Karpas-422 (cell line): ENCODE results near the gene NXPE3. TPM values are rescaled to one million over a fixed set of nuclear protein-coding genes. Genes with fewer than 3 reads are reported as not detected.

Source experiments
- DNase-seq: peaks from one replicate; pipeline ENCODE4 v3.0.0-alpha.2; 2015
- H2AFZ ChIP-seq: fragments of 200-600 bp; sonication (generic); 2 replicates; pipeline ENCODE4 v1.6.1; 2014; ENCODE audit warnings: antibody characterized with exemption, low read length, mixed read lengths
- H3K27ac ChIP-seq: fragments of 200-600 bp; sonication (generic); 2 replicates; pipeline ENCODE4 v1.5.1; 2014; ENCODE audit warnings: mild to moderate bottlenecking, low read length, moderate library complexity
- H3K27me3 ChIP-seq: fragments of 200-600 bp; sonication (generic); 2 replicates; pipeline ENCODE4 v1.6.1; 2014; ENCODE audit warnings: low read length, mixed read lengths
- H3K36me3 ChIP-seq: fragments of 200-600 bp; sonication (generic); 2 replicates; pipeline ENCODE4 v1.6.1; 2014; ENCODE audit warnings: low read length, mixed read lengths; ENCODE audit not compliant: insufficient read depth
- H3K4me1 ChIP-seq: fragments of 200-600 bp; sonication (generic); 2 replicates; pipeline ENCODE4 v1.6.1; 2014; ENCODE audit warnings: mild to moderate bottlenecking, low read length, mixed read lengths
- H3K4me2 ChIP-seq: fragments of 200-600 bp; sonication (generic); 2 replicates; pipeline ENCODE4 v1.6.1; 2014; ENCODE audit warnings: low read length, low read depth, mild to moderate bottlenecking; ENCODE audit not compliant: poor library complexity, severe bottlenecking
- H3K4me3 ChIP-seq: fragments of 200-600 bp; sonication (generic); 2 replicates; pipeline ENCODE4 v1.5.1; 2014; ENCODE audit warnings: mild to moderate bottlenecking, antibody characterized with exemption, low read length, mixed read lengths
- H3K79me2 ChIP-seq: fragments of 200-600 bp; sonication (generic); 2 replicates; pipeline ENCODE4 v1.6.1; 2014; ENCODE audit warnings: mild to moderate bottlenecking, low read length, mixed read lengths
- H3K9ac ChIP-seq: fragments of 200-600 bp; sonication (generic); 2 replicates; pipeline ENCODE4 v1.6.0; 2014; ENCODE audit warnings: low read length
- H3K9me2 ChIP-seq: fragments of 200-600 bp; sonication (generic), shearing (Covaris generic); replicated peaks from 2 replicates; pipeline ENCODE4 v1.6.0; 2014; ENCODE audit warnings: mild to moderate bottlenecking, low read length, moderate library complexity; ENCODE audit not compliant: insufficient read depth
- H3K9me3 ChIP-seq: fragments of 300-700, 200-600 bp; sonication (generic); 2 replicates; pipeline ENCODE4 v1.6.1; 2014; ENCODE audit warnings: low read length, mixed read lengths
- H4K20me1 ChIP-seq: fragments of 200-600 bp; sonication (generic); 2 replicates; pipeline ENCODE4 v1.6.1; 2014; ENCODE audit warnings: mild to moderate bottlenecking, antibody characterized with exemption, low read length, low read depth; ENCODE audit not compliant: insufficient read depth
- total RNA-seq: library from RNA; depleted of rRNA; stranded (reverse); fragments of >200 nt; shearing (Covaris generic); gene quantifications from 2 replicates; pipeline ENCODE4 v1.2.3, GENCODE V29; 2014; ENCODE audit warnings: low replicate concordance

Gene NXPE3
- total RNA-seq, 1 experiment from 2014 or later, result 20.2 TPM

DNA sequence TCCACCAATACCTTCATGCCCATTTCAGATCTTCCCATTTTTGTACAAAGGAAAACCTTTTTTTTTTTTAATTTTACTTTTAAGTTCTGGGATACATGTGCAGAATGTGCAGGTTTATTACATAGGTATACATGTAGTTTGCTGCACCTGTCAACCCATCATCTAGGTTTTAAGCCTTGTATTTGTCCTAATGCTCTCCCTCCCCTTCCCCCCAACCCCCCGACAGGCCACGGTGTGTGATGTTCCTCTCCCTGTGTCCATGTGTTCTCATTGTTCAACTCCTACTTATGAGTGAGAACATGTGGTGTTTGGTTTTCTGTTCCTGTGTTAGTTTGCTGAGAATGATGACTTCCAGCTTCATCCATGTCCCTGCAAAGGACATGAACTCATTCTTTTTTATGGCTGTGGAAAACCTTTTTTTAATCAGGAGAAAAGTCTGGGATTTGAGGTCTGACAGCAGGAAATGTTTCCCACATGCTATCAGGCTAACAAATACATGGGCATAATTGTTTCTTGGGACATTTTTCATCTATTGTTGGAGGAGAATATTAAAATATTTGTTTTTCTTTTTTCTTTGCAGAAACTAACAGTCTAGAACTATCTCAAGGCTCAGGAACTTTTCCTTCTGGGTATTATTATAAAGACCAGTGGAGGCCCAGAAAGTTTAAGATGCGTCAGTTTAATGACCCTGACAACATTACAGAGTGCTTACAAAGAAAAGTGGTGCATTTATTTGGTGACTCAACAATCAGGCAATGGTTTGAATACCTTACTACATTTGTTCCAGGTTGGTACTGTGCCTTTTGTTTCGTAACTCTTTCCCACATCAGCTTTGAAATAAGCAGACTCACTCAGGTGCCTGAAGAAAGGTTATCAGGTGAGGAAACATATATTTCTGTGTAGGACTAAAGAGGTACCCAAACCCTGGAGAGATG, 37.5 kb downstream of the NXPE3 start:
- Histone ChIP-seq H3K27ac (no peak overlapping the region), H3K4me2 (no peak overlapping the region), H3K9me3 (no peaks in the 10 kb centered on the region), H2AFZ (no peak overlapping the region), H3K9me2 (no peaks in the 10 kb centered on the region), H3K27me3 (no peaks in the 10 kb centered on the region), H3K36me3 (peaks cover 10% of the 10 kb centered on the region; the same call in 1 of the 2 replicates), H3K9ac (no peak overlapping the region), H3K4me1 (no peaks in the 10 kb centered on the region), H3K79me2 (no peaks in the 10 kb centered on the region), H4K20me1 (no peaks in the 10 kb centered on the region), H3K4me3 (no peak overlapping the region)
- no peak for DNase-seq

DNA sequence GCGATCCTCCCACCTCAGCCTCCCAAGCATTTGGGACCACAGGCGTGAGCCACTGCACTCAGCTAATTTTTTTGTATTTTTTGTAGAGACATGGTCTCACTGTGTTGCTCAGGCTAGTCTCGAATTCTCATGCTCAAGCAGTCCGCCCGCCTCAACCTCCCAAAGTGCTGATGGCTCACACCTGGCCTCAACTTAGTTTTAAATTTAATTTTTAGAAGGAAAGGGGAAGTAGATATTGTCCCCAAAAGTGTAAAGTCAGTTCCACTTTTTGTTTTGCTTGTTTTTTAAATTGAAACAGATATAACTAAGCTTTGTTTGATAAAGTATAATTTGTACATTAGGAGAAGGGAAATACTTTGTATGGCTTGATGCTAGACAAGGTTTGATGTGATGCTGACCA, 39.0 kb downstream of the NXPE3 start:
- Histone ChIP-seq H2AFZ (no peak overlapping the region), H3K36me3 (peaks cover 16% of the 10 kb centered on the region; the same call in 1 of the 2 replicates), H3K9me2 (no peaks in the 10 kb centered on the region), H4K20me1 (no peaks in the 10 kb centered on the region), H3K9me3 (no peaks in the 10 kb centered on the region), H3K9ac (no peak overlapping the region), H3K27me3 (no peaks in the 10 kb centered on the region), H3K79me2 (no peaks in the 10 kb centered on the region), H3K4me3 (no peak overlapping the region), H3K4me2 (no peak overlapping the region), H3K27ac (no peak overlapping the region), H3K4me1 (no peaks in the 10 kb centered on the region)
- DNase-seq, result no peak

DNA sequence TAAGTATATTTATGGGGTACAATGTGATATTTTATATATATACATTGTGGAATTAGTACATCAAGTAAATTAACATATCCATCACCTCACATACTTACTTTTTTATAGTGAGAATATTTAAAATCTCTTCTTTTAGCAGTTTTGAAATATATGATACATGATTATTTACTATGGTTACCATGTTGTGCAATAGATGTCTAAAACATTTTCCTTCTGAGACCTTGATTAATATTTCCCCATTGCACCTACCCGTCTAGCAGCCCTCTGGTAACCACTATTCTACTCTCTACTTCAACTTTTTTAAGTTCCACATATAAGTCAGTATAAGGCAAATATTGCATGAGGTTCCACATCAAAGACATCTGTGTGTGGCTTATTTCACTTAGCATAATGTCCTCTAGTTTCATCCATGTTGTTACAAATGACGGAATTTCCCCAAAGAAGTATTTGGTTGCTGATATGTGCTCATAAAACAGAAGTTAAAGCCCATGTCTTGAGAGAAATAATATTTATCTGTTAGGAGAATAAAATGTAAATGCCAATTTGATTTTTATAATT, 40.7 kb downstream of the NXPE3 start:
- H4K20me1 ChIP-seq, result no peaks in the 10 kb centered on the region
- H2AFZ ChIP-seq, result no peak overlapping the region
- H3K79me2 ChIP-seq, result no peaks in the 10 kb centered on the region
- no peaks in the 10 kb centered on the region for H3K9me3 ChIP-seq
- no peak for DNase-seq
- no peak overlapping the region for H3K27ac ChIP-seq
- no peak overlapping the region for H3K4me2 ChIP-seq
- no peak overlapping the region for H3K4me3 ChIP-seq
- H3K4me1 ChIP-seq, result no peaks in the 10 kb centered on the region
- H3K36me3 ChIP-seq, result peaks cover 16% of the 10 kb centered on the region; the same call in 1 of the 2 replicates
- no peaks in the 10 kb centered on the region for H3K27me3 ChIP-seq
- no peak overlapping the region for H3K9ac ChIP-seq
- no peaks in the 10 kb centered on the region for H3K9me2 ChIP-seq

DNA sequence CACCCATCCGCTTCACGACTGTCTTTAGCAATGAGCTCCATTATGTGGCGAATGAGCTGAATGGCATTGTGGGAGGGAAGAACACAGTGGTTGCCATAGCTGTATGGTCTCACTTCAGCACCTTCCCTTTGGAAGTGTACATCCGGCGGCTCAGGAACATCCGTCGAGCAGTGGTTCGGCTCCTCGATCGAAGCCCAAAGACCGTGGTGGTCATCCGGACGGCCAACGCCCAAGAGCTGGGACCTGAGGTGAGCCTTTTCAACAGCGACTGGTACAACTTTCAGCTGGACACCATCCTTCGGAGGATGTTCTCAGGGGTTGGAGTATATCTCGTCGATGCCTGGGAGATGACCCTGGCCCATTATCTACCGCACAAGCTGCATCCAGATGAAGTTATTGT, 42.5 kb downstream of the NXPE3 start:
- H3K36me3 ChIP-seq, result peaks cover 16% of the 10 kb centered on the region; the same call in 1 of the 2 replicates

DNA sequence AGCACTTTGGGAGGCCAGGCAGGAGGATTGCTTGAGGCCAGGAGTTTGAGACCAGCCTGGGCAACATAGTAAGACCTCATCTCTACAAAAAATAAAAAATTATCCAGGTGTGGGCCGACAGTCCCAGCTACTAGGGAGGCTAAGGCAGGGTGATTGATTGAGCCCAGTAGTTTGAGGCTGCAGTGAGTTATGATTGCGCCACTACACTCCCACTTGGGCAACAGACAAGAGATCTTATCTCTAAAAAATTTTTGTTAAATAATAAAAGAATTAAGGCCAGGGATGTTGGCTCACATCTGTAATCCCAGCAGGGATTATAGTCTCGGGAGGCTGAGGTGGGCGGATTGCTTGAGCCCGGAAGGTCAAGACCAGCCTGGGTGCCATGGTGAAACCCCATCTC, 44.5 kb downstream of the NXPE3 start:
- no peak for DNase-seq
- Histone ChIP-seq H3K9me3 (no peaks in the 10 kb centered on the region), H2AFZ (no peak overlapping the region), H3K4me1 (peaks cover 29% of the 10 kb centered on the region), H3K79me2 (no peaks in the 10 kb centered on the region), H4K20me1 (no peaks in the 10 kb centered on the region), H3K4me2 (no peak overlapping the region), H3K27me3 (no peaks in the 10 kb centered on the region), H3K36me3 (peaks cover 8% of the 10 kb centered on the region; the same call in 1 of the 2 replicates), H3K27ac (no peak overlapping the region), H3K9ac (no peak overlapping the region), H3K4me3 (no peak overlapping the region), H3K9me2 (no peaks in the 10 kb centered on the region)

More for the DNA sequence above, 42.5 kb downstream of the NXPE3 start:
- Histone ChIP-seq H4K20me1 (no peaks in the 10 kb centered on the region), H3K4me3 (no peak overlapping the region), H3K9me2 (no peaks in the 10 kb centered on the region), H2AFZ (no peak overlapping the region), H3K27me3 (no peaks in the 10 kb centered on the region), H3K79me2 (no peaks in the 10 kb centered on the region), H3K9ac (no peak overlapping the region), H3K4me1 (peaks cover 12% of the 10 kb centered on the region), H3K4me2 (no peak overlapping the region), H3K9me3 (no peaks in the 10 kb centered on the region), H3K27ac (no peak overlapping the region)
- no peak for DNase-seq

DNA sequence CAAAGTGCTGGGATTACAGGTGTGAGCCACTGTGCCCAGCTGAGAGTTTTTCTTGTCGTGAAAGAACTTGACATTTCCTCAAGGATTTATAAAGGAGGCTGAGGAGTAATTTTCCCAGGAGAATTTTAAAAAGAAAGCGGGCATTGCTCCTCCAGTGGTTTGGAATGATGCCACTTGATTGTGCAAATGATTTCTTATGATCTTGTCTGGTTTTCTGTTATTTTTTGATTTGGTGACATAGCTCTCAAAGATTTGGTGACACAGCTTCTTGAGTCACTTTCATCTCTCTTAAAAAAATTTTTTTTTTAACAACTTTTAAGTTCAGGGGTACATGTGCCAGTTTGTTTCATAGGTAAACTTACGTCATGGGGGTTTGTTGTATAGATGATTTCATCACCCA, 45.7 kb downstream of the NXPE3 start:
- Histone ChIP-seq H3K79me2 (no peaks in the 10 kb centered on the region), H3K36me3 (peaks cover 8% of the 10 kb centered on the region; the same call in 1 of the 2 replicates), H3K27ac (no peak overlapping the region), H3K9ac (no peak overlapping the region), H3K9me3 (no peaks in the 10 kb centered on the region), H3K9me2 (no peaks in the 10 kb centered on the region), H3K4me1 (peaks cover 40% of the 10 kb centered on the region), H3K4me2 (no peak overlapping the region), H3K4me3 (no peak overlapping the region), H2AFZ (no peak overlapping the region), H3K27me3 (no peaks in the 10 kb centered on the region), H4K20me1 (no peaks in the 10 kb centered on the region)
- DNase-seq, result no peak

DNA sequence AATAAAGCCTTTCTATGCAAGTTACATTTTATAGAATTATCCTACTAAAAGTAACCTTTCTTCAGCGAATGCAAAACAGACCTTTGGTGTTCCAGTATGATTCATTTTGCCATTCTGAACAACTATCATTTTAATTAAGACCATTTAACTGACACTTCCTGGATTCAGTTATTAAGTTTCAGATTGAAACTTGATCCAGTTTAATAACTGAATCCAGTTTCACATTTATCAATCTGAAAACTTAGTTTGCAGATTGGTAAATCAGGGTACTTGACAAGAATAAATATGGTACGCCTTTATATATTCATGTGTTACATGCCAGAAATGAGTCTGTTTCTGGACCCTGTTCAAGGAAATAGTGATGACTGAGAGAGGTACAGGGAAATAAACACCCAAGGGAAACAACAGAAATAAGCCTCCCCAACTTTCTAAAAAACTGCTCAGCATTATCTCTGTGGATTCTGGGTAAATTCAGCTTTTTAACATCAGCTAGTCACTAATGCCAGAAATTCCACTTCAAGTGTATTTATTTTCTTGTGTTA, 47.0 kb downstream of the NXPE3 start:
- DNase-seq, result no peak
- Histone ChIP-seq H3K4me1 (peaks cover 40% of the 10 kb centered on the region), H2AFZ (no peak overlapping the region), H3K9me3 (no peaks in the 10 kb centered on the region), H3K9ac (no peak overlapping the region), H3K27me3 (no peaks in the 10 kb centered on the region), H3K9me2 (no peaks in the 10 kb centered on the region), H3K36me3 (peaks cover 8% of the 10 kb centered on the region; the same call in 1 of the 2 replicates), H3K4me3 (no peak overlapping the region), H4K20me1 (no peaks in the 10 kb centered on the region), H3K4me2 (peak overlapping the region; percentile 17), H3K79me2 (no peaks in the 10 kb centered on the region), H3K27ac (no peak overlapping the region)
